ENCODE measurements around the gene NLGN4X. TPM values are rescaled to one million over a fixed set of nuclear protein-coding genes. Genes with fewer than 3 reads are reported as not detected.

The NLGN4X gene
- total RNA-seq, 1 experiment from 2014 or later: not detected

- in situ Hi-C loops (cut with HindIII; ENCODE audit: low pct_unique_long_range_greater_than_20kb, low sequenced_read_pairs): no loop called here
Observed at GRCh38 chrX:6131287-6131686, 97.4 kb downstream of the NLGN4X start.

DNA sequence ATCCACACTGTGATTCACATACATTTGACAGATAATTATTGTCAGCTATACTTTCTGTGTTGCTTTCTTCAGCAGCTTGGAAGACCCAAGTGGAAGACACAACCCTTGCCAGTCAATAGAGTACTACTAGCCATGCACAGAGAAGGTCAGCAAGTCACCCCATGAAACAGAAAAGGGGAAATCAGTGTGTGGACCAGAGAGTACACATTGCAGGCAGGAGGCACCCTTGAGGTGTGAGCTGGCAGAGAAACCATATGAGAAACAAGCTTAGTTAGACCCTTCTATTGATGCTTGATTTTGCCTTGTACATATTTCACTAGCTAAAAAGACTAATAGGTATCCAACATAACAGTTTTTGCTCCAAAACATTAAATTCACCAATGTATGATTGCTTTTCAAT lies 99.5 kb downstream of the NLGN4X start:
- ATAC-seq (no peak), DNase-seq (ENCODE audit: low read depth, low spot score) (no peak)
- Histone ChIP-seq H3K4me1 (ENCODE audit: control insufficient read depth, insufficient read depth, low read length) (no peaks in the 10 kb centered on the region), H3K4me3 (ENCODE audit: low read depth in 2 of 2, low read length in 2 of 2) (no peak overlapping the region), H3K36me3 (ENCODE audit: control insufficient read depth, insufficient read depth, low read length) (no peaks in the 10 kb centered on the region), H3K9me3 (ENCODE audit: control insufficient read depth, insufficient read depth, low read depth, low read length) (no peaks in the 10 kb centered on the region), H3K27ac (ENCODE audit: low read length) (no peak overlapping the region), H3K27me3 (ENCODE audit: control insufficient read depth, insufficient read depth, low read length) (no peaks in the 10 kb centered on the region)
- in situ Hi-C loops (cut with HindIII; ENCODE audit: low pct_unique_long_range_greater_than_20kb, low sequenced_read_pairs) (no loop called here), intact Hi-C loops (cut with micrococcal nuclease; ENCODE audit: unreplicated experiment) (no loop called here)
- POLR2A ChIA-PET: no interaction called here
- BruUV-seq (replicated peaks): no TSS peak
- no peak for TF ChIP-seq POLR2AphosphoS5 (IDR thresholded peaks at IDR 0.05; ENCODE audit: low read depth, low read length)
- no peak for TF ChIP-seq TCF7L2 (IDR thresholded peaks at IDR 0.05; ENCODE audit: low read depth, low read length)
- TF ChIP-seq, protein P1, sequence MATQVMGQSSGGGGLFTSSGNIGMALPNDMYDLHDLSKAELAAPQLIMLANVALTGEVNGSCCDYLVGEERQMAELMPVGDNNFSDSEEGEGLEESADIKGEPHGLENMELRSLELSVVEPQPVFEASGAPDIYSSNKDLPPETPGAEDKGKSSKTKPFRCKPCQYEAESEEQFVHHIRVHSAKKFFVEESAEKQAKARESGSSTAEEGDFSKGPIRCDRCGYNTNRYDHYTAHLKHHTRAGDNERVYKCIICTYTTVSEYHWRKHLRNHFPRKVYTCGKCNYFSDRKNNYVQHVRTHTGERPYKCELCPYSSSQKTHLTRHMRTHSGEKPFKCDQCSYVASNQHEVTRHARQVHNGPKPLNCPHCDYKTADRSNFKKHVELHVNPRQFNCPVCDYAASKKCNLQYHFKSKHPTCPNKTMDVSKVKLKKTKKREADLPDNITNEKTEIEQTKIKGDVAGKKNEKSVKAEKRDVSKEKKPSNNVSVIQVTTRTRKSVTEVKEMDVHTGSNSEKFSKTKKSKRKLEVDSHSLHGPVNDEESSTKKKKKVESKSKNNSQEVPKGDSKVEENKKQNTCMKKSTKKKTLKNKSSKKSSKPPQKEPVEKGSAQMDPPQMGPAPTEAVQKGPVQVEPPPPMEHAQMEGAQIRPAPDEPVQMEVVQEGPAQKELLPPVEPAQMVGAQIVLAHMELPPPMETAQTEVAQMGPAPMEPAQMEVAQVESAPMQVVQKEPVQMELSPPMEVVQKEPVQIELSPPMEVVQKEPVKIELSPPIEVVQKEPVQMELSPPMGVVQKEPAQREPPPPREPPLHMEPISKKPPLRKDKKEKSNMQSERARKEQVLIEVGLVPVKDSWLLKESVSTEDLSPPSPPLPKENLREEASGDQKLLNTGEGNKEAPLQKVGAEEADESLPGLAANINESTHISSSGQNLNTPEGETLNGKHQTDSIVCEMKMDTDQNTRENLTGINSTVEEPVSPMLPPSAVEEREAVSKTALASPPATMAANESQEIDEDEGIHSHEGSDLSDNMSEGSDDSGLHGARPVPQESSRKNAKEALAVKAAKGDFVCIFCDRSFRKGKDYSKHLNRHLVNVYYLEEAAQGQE (IDR thresholded peaks at IDR 0.05; ENCODE audit: insufficient read depth in 1 of 2, low read depth in 2 of 2, low read length in 1 of 2): no peak
- TF ChIP-seq, protein P2, sequence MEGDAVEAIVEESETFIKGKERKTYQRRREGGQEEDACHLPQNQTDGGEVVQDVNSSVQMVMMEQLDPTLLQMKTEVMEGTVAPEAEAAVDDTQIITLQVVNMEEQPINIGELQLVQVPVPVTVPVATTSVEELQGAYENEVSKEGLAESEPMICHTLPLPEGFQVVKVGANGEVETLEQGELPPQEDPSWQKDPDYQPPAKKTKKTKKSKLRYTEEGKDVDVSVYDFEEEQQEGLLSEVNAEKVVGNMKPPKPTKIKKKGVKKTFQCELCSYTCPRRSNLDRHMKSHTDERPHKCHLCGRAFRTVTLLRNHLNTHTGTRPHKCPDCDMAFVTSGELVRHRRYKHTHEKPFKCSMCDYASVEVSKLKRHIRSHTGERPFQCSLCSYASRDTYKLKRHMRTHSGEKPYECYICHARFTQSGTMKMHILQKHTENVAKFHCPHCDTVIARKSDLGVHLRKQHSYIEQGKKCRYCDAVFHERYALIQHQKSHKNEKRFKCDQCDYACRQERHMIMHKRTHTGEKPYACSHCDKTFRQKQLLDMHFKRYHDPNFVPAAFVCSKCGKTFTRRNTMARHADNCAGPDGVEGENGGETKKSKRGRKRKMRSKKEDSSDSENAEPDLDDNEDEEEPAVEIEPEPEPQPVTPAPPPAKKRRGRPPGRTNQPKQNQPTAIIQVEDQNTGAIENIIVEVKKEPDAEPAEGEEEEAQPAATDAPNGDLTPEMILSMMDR (IDR thresholded peaks at IDR 0.05): no peak
- TF ChIP-seq SIN3A (IDR thresholded peaks at IDR 0.05; ENCODE audit: borderline replicate concordance, insufficient read depth, low read depth, low read length): no peak
- CTCF ChIA-PET: no interaction called here

More at GRCh38 chrX:6131287-6131686, 97.4 kb downstream of the NLGN4X start:
- ChIA-PET CTCF (no interaction called here), POLR2A (no interaction called here)
- ATAC-seq (no peak), DNase-seq (ENCODE audit: low read depth, low spot score) (no peak)
- intact Hi-C loops (cut with micrococcal nuclease; ENCODE audit: unreplicated experiment): no loop called here
- TF ChIP-seq, protein P2 (IDR thresholded peaks at IDR 0.05): no peak
- TF ChIP-seq SIN3A (IDR thresholded peaks at IDR 0.05; ENCODE audit: borderline replicate concordance, insufficient read depth, low read depth, low read length): no peak
- H3K36me3 ChIP-seq (ENCODE audit: control insufficient read depth, insufficient read depth, low read length): no peaks in the 10 kb centered on the region
- no TSS peak for BruUV-seq (replicated peaks)
- H3K9me3 ChIP-seq (ENCODE audit: control insufficient read depth, insufficient read depth, low read depth, low read length): no peaks in the 10 kb centered on the region
- H3K4me1 ChIP-seq (ENCODE audit: control insufficient read depth, insufficient read depth, low read length): no peaks in the 10 kb centered on the region
- no peak overlapping the region for H3K4me3 ChIP-seq (ENCODE audit: low read depth in 2 of 2, low read length in 2 of 2)
- no peaks in the 10 kb centered on the region for H3K27me3 ChIP-seq (ENCODE audit: control insufficient read depth, insufficient read depth, low read length)
- no peak overlapping the region for H3K27ac ChIP-seq (ENCODE audit: low read length)

- CTCF ChIA-PET: no interaction called here
- in situ Hi-C loops (cut with HindIII; ENCODE audit: low pct_unique_long_range_greater_than_20kb, low sequenced_read_pairs): no loop called here
- H3K4me1 ChIP-seq (ENCODE audit: control insufficient read depth, insufficient read depth, low read length): no peaks in the 10 kb centered on the region
- H3K9me3 ChIP-seq (ENCODE audit: control insufficient read depth, insufficient read depth, low read depth, low read length): no peaks in the 10 kb centered on the region
- TF ChIP-seq, protein P1 (IDR thresholded peaks at IDR 0.05; ENCODE audit: insufficient read depth in 1 of 2, low read depth in 2 of 2, low read length in 1 of 2): no peak
- TF ChIP-seq SIN3A (IDR thresholded peaks at IDR 0.05; ENCODE audit: borderline replicate concordance, insufficient read depth, low read depth, low read length) (no peak), POLR2AphosphoS5 (IDR thresholded peaks at IDR 0.05; ENCODE audit: low read depth, low read length) (no peak), TCF7L2 (IDR thresholded peaks at IDR 0.05; ENCODE audit: low read depth, low read length) (no peak)
- TF ChIP-seq, protein P2 (IDR thresholded peaks at IDR 0.05): no peak
- no TSS peak for BruUV-seq (replicated peaks)
- no peaks in the 10 kb centered on the region for H3K36me3 ChIP-seq (ENCODE audit: control insufficient read depth, insufficient read depth, low read length)
- H3K27me3 ChIP-seq (ENCODE audit: control insufficient read depth, insufficient read depth, low read length): no peaks in the 10 kb centered on the region
- intact Hi-C loops (cut with micrococcal nuclease; ENCODE audit: unreplicated experiment): no loop called here
- POLR2A ChIA-PET: no interaction called here
- H3K4me3 ChIP-seq (ENCODE audit: low read depth in 2 of 2, low read length in 2 of 2): no peak overlapping the region
- H3K27ac ChIP-seq (ENCODE audit: low read length): no peak overlapping the region
- ATAC-seq (no peak), DNase-seq (ENCODE audit: low read depth, low spot score) (no peak)
Observed at GRCh38 chrX:6120329-6120728, 108.3 kb downstream of the NLGN4X start.
